Fibroblast of the conjunctiva (primary cell): ENCODE measurements around the gene WNK2.

Source experiments
- DNase-seq: peaks from one replicate; pipeline ENCODE4 v3.0.0-alpha.2; 2010; ENCODE audit warnings: low read depth

Gene WNK2

DNA sequence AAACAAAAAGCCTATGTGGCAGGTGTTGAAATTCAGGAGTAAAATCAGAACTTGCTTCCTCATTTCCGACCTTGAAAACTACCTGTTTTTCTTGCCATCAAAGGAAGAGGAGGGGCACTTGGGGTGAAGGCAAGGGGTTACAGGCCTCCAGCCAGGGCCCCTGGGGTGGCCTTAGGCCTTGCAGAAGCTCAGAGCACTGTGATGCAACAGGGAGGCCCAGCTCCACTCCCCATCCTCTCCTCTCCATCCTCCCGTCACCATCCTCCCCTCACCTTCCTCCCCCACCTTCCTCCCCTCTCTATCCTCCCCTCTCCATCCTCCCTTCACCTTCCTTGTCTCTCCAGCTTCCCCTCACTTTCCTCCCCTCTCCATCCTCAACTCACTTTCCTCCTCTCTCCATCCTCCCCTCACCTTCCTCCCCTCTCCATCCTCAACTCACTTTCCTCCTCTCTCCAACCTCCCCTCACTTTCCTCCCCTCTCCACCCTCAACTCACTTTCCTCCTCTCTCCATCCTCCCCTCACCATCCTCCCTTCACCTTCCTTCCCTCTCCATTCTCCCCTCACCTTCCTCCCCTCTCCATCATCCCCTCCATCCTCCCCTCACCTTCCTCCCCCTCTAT is 111.6 kb downstream of the WNK2 start:
- no peak for DNase-seq

DNA sequence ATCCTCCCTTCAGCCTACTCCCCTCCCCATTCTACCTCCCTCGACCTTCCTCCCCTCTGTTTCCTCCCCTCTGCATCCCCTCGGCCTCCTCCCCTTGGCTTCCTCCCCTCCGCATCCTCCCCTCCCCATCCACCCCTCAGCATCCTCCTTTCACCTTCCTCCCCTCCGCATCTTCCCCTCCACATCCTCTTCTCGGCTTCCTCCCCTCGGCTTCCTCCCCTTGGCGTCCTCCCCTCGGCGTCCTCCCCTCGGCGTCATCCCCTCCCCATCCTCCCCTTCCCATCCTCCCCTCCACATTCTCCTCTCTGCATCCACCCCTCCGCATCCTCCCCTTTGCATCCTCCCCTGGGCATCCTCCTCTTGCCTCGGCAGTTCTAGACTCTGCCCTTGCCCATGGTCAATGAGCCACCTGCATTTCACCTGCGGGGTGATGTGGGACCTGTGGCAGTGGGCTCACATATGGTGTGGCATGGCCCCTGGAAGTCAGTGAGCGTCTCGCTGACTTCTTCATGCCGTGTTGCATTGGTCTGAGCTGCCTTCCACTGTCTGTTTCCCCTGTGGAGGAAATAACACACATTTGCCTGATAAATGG is 113.0 kb downstream of the WNK2 start:
- no peak for DNase-seq

DNA sequence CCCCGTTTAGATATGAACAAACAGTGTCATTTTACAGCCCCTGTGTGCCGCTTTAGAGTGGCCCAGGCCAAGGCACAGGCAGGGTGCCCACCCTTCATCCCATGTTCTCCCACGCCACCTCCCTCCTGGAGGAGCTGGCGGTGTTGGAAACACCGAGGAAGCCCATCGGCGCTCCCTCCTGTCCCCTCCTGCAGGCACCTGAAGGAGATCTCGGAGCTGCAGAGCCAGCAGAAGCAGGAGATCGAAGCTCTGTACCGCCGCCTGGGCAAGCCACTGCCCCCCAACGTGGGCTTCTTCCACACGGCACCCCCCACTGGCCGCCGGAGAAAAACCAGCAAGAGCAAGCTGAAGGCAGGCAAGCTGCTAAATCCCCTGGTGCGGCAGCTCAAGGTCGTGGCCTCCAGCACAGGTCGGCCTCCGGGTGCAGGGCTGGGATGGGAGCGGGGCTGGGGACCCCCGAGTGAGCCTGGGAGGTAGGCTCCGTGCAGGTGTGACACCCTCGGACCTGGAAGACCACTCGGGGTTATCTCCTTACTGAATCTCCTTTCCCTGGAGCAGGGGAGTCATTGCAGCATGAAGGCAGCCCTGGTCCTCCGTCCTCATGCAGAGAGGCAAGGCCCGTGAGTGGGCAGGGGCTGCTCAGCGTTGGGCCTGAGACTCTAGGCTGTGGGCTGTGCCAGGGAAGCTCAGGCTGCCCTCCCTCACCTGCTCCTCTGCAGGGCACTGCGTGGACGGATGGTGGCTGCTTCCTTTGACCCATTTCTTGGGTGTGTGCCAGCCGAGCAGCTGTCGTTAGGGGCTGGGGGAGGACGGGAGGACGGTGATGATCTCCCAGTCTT is 113.9 kb downstream of the WNK2 start:
- no peak for DNase-seq

DNA sequence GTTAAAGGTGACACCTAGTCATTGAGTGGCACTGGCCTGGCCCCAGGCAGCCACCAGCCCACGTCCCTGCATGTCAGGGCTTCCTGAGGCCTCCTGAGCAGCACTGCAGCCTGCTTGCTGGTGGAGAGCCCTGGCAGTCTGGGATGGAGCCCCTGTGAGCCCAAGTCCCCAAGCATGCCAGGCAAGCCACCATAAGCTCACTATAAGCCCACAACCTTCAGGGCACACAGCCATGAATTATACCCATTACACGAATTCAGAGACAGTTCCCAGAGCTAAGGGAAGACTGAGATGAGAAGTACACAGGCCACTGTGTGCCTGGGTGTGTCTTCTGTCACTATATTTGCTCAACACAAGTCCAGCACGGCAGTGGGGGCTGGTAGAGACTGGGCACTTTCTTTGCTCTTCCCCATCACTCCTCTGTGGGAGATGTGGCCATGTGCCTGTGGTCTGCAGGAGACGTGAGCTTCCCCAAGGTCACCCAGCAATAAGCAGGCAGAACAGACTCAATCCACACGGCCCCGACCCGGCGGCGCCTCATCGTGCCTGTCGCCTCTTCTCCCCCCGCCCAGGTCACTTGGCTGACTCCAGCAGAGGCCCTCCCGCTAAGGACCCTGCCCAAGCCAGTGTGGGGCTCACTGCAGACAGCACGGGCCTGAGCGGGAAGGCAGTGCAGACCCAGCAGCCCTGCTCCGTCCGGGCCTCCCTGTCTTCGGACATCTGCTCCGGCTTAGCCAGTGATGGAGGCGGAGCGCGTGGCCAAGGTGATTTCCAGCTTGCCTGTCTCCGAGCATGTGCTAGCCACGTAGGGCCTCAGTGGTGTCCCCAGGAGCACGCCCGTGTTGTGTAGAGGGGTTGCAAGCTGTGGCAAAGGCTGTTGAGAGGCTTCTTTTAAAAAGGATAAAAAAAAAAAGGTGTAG is 114.8 kb downstream of the WNK2 start:
- no peak for DNase-seq

GRCh38 chr9:93299418-93300174 is 115.7 kb downstream of the WNK2 start:
- no peak for DNase-seq

- DNase-seq, result no peak
These were observed 116.2 kb downstream of the WNK2 start for GRCh38 chr9:93300175-93300572.

- DNase-seq, result no peak
These were observed 116.7 kb downstream of the WNK2 start for GRCh38 chr9:93300585-93301081.

DNA sequence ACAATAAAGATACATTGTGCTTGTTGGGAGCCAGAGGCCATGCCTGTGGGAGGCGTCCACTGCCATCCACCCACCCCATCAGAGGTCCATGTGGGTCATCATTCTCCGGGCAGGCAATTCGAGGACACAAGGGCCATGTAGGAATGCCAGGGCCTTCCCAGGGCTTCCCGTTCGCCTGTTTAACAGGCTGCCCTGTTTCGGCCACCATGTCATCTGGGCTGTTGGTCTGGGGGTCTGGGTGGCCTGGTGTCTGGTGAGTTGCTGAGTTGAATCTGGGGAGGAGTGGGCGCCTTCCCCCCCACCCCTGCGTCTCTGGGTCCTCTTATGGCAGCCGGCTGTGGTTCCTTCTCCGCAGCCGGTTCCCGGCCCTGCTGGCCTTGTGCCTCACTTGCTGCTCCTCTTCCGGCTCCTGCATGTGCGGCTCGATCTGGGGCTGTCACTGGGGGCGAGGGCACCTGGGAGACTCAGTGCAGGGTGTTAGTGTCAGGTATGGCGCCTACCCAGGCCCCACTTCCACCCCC is 117.4 kb downstream of the WNK2 start:
- no peak for DNase-seq

DNA sequence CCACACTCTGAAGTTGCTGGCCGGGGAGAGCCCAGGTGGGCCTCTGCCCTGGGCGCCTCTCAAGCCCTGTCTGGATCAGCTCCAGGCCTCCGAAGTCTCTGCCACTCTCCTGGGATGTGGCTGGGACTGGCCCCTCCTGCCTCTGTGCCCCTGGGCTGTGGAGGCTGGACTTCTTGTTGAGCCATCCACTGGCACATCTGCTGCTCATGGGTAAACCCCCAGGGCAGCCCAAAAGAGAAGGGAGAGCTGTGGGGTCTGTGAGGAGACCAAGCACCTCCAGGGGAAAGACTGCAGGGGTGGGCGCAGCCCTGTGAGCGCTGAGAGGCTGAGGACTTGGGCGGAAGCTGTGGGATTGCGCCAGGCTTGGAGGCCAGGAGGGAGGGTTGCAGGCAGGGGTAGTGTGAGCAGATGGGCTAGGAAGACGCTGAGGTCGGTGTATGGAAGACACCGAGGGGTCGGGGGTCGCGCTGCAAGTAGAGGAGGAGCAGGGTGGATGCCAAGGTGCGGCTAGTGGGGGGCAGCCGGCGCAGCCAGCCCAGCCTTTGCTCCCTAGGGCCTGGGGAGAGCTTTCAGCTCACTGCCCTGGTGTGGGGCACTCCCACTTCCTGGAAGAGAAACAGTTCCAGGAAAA is 118.1 kb downstream of the WNK2 start:
- no peak for DNase-seq

DNA sequence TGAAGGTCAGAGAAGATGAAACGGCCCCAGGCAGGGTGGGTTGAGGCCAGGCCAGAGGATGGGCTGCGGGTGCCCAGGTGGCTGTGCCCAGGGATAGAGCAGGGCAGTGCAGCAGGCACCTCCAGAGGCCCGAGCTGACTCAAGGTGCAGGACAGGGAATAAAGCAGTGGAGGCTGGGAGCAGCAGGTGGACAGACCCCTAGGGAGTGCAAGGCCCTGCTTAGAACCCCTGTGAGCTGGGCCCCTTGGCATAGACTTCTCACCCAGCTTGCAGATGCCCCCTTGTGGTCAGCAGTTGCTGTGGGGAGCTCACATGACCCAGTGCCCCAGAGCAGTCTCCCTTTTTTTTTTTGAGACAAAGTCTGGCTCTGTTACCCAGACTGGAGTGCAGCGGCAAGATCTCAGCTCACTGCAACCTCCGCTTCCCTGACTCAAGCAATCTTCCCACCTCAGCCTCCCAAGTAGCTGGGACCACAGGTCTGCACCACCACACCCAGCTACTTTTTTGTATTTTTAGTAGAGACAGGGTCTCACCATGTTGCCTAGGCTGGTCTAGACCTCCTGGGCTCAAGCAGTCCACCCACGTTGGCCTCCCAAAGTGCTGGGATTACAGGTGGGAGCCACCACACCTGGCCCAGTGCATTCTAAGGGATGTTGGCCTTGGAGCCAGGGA is 118.8 kb downstream of the WNK2 start:
- DNase-seq, result peak; percentile 50

- no peak for DNase-seq
These were observed 119.4 kb downstream of the WNK2 start for GRCh38 chr9:93303258-93303771.

- DNase-seq, result no peak
These were observed 120.1 kb downstream of the WNK2 start for GRCh38 chr9:93303806-93304573.

GRCh38 chr9:93304574-93305496 is 120.9 kb downstream of the WNK2 start:
- DNase-seq, result peak; percentile 30

GRCh38 chr9:93305497-93306020 is 121.6 kb downstream of the WNK2 start:
- DNase-seq, result no peak

- DNase-seq, result no peak
These were observed 122.1 kb downstream of the WNK2 start for GRCh38 chr9:93306081-93306480.

- no peak for DNase-seq
These were observed 122.7 kb downstream of the WNK2 start for GRCh38 chr9:93306579-93307091.

GRCh38 chr9:93307468-93308157 is 123.7 kb downstream of the WNK2 start:
- no peak for DNase-seq
